HPDE6-E6E7 (cell line): Measurements from ENCODE around the gene LRCOL1.
"Not testable (repeated sequence)": the region's sequence is repeated elsewhere in the genome, so short reads cannot be mapped to it uniquely, and the experiment has no call there.

Experiments used
- DNase-seq: peaks from one replicate; pipeline ENCODE4 v3.0.0; 2011; ENCODE audit warnings: missing footprints; ENCODE audit errors: extremely low spot score

The LRCOL1 gene

DNA sequence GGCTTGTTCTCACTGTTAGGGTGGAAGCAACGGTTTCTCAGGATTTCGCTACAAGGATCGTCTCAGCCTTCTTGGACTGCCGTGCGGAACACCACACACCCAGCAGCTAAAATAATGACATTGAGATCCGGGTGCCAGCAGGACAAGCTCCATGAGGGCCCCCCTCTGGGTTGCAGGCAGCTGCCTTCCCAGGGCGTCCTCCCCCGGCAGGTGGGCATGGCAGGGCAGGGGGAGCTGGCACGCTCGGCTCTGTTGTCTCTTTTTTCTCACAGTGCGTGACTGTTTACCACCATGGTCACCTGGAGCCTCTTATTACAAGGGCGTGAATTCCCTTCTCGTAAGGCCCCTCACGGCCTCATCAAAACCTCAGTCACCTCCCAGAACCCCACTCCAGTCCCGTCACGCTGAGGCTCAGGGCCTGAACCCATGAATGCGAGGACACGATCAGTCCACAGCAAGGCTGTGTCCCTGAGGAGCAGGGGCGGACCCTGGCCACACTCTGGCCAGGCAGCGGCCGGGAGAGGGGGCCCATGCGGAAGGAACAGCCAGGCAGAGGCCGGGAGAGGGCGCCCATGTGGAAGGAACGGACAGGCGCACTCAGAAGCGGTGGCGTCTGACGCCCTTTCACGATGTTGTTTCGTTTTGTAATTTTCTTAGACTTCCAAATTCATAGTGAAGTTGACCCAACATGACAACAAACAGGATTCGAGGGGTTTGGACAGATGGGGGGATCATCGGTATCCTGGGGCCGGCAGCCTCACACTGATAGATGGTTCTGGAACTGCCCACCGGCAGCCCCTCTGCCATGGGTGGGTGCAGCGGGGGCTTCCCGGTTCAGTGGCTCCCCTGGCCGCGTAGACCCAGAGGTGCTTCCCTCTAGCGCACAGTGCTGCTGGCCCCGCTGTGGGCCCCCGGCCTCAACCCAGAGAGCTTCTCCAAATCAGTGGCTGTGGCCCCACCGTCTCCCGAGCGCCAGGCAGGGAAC lies 10.0 kb downstream of the LRCOL1 start:
- DNase-seq, result peak; percentile 75

DNA sequence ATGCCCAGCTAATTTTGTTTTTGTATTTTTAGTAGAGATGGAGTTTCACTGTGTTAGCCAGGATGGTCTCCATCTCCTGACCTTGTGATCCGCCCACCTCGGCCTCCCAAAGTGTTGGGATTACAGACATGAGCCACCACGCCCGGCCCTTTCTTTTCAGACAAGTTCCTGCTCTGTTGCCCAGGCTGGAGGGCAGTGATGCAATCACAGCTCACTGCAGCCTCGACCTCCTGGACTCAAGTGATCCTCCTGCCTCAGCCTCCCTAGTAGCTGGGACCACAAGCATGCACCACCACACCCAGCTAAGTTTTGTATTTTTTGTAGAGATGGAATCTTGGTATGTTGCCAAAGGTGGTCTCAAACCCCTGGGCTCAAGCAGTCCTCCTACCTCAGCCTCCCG lies 10.9 kb downstream of the LRCOL1 start:
- not testable (repeated sequence) for DNase-seq

GRCh38 chr12:132597333-132598316 lies 12.8 kb downstream of the LRCOL1 start:
- no peak for DNase-seq

- no peak for DNase-seq
Observed at GRCh38 chr12:132596016-132596415, 14.4 kb downstream of the LRCOL1 start.

- no peak for DNase-seq
Observed at GRCh38 chr12:132595183-132595582, 15.2 kb downstream of the LRCOL1 start.

DNA sequence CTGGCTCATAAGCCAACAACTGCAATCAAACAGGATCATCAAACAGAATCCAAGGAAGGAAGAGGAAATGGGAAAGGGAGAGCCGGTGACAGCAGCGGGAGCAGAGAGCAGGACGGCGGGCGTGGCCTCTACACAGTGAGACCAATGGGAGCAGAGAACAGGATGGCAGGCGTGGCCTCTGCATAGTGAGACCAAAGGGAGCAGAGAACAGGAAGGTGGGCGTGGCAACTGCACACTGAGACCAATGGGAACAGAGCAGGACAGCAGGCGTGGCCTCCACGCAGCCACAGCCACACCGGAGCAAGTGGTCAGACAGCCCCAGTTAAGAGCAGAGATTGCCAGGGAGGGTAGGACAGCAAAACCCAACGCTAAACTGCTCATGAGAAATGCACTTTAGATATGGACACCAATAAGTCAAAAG lies 16.4 kb downstream of the LRCOL1 start:
- DNase-seq, result peak; percentile 52

- DNase-seq, result no peak
Observed at GRCh38 chr12:132593521-132593920, 16.9 kb downstream of the LRCOL1 start.

DNA sequence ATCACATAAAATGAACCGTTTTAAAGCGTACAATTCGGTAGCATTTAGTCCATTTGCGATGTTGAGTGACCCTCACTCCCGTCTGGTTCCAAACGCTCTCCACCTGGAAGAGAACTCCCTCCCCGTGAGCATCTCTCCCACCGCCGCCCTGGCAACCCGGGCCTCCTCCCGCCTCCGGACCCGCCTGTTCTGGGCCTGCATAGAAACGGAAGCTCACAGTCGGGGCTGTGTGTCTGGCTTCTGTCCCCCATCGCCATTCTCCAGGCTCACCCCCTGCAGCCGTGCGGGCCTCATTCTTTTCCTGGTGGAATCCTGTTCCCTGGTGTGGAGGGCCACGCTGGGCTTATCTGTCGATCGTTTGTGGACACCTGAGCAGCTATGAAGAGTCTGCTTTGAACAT lies 17.3 kb downstream of the LRCOL1 start:
- DNase-seq, result no peak

DNA sequence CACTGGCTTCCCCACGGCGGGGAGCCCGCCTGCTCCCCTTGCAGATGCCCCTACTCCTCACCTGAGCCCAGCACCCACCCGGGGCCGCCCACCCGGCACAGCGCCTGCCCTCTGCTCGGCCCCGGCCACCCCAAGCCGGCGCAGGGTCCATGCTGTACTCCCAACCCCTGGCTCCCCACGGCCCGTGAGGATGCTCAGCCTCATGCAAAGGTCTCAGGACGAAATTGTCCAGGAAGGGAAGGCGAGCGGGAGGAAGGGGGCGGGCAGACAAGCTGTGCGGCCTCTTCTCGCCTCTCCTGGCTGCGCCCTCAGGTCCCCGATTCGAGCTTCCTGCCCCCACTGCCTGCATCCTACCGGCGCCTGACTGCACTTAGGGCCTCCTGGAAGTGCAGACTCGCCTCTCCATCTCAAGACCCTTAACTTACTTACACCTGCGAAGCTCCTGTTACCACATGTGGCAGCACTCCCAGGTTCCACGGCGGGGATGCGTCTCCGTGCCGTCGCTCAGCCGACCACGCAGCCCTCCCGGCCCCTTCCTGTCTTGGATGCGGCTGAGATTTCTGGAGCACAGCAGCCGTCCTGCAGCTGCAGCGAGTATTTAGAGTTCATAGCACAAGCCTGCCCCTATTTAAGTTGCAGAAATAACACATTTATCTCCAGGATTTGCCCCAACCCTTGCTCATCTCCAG lies 18.0 kb downstream of the LRCOL1 start:
- DNase-seq, result no peak

GRCh38 chr12:132591107-132591935 lies 19.1 kb downstream of the LRCOL1 start:
- no peak for DNase-seq

- DNase-seq, result no peak
Observed at GRCh38 chr12:132588821-132589669, 21.3 kb downstream of the LRCOL1 start.

DNA sequence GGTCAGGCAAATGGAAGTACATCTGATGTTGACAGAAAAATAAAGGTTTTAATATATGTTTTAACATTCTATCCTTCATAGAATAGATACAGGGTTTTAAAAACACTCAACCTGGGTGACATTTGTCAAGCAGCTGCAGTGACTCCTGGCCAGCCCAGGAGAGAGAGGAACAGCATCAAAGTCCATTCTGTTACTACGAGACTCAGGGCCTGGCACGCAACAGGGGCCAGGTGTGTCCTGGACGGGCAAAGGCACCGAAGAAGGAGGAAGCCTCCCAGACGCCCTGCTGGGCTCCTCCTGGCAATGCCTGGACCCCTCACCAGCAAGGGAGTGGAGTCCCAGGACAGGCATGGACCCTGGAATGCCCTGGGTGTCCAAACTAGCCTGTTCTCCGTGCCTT lies 22.1 kb downstream of the LRCOL1 start:
- no peak for DNase-seq

DNA sequence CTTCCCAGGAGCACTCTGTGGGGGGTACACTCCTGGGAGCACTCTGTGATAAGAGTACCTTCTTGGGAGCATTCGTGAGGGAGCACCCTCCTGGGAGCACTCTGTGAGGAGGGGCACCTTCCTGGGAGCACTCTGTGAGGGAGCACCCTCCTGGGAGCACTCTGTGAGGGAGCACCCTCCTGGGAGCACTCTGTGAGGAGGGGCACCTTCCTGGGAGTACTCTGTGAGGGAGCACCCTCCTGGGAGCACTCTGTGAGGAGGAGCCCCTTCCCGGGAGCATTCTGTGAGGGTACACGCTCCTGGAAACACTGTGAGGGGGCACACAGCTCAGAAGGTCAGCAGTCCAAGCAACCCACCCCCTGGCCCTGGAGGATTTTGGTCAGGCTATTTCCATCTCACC lies 22.6 kb downstream of the LRCOL1 start:
- no peak for DNase-seq

- no peak for DNase-seq
Observed at GRCh38 chr12:132586929-132587328, 23.5 kb downstream of the LRCOL1 start.

GRCh38 chr12:132585177-132585576 lies 25.2 kb downstream of the LRCOL1 start:
- no peak for DNase-seq

GRCh38 chr12:132584429-132584828 lies 26.0 kb downstream of the LRCOL1 start:
- no peak for DNase-seq

DNA sequence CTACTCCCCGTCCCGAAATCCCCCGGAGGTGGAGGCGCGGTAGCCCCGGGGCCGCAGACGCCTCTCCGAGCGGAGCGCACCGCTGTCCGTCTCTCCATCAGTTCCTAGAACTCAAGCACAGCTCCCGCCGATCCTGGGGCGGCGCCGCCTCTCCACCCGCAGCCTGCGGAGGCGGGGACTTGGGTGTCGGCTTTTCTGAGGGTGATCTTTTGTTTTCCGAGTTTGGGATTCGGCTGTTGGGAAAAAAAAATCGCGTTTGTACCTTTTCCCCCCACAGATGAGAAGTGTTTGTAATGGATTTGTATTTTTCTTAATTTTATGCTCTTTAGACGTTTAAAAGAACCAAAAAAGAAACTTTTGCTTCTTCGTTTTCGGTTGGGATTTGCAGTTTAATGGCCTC lies 26.6 kb downstream of the LRCOL1 start:
- no peak for DNase-seq

GRCh38 chr12:132583411-132583710 lies 27.0 kb downstream of the LRCOL1 start:
- DNase-seq, result no peak

DNA sequence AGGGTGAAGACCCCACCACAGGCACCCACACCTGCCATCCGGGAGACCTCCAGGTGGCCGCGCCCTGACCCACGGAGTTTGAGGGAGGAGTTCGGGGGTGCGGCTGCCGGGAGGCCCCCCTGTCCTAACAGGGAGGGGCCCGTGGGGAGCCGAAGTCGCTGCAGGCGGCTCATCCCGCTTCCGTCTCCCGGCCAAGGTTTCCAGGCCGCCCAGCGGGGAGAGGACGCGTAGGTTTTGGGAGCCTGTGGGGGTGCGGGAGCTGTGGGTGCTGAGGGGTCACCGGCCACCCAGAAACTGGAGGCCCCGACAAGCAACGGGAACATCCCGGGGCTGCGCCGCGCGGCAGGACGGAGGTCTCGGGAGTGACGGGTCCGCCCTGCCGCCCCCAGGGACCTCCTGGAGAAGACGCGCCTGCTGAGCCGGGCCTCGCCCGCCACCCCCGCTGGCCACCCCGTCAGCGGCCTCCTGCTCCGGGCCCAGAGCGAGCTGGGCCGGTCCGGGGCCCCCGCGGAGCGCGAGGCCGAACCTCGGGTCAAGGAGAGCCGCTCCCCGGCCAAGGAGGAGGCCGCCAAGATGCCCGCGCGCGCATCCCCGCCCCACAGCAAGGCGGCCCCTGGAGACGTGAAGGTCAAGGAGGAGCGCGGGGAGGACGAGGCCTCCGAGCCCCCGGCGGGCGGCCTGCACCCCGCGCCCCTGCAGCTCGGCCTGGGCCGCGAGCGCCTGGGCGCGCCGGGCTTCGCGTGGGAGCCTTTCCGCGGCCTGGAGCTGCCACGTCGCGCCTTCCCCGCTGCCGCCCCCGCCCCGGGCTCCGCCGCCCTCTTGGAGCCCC lies 27.6 kb downstream of the LRCOL1 start:
- no peak for DNase-seq
